SU-DHL-6 (cell line): Measurements from ENCODE around the gene STOML1.

Experiments
- H2AFZ ChIP-seq: fragments of 200-600 bp; sonication (generic); 2 replicates; pipeline ENCODE4 v1.6.1; 2014; ENCODE audit warnings: low read depth, mild to moderate bottlenecking, moderate library complexity, mixed read lengths, antibody characterized with exemption, low read length; ENCODE audit not compliant: severe bottlenecking
- H3F3A ChIP-seq: fragments of 200-600 bp; shearing (Covaris generic); 2 replicates; pipeline ENCODE4 v1.6.0; 2016; ENCODE audit warnings: antibody characterized with exemption, mild to moderate bottlenecking; ENCODE audit not compliant: insufficient read depth
- H3K27ac ChIP-seq: fragments of 200-600 bp; sonication (generic); 2 replicates; pipeline ENCODE4 v1.5.1; 2016; ENCODE audit warnings: low read depth, mild to moderate bottlenecking, low read length, moderate library complexity, mixed read lengths
- H3K27me3 ChIP-seq: fragments of 200-600 bp; sonication (generic), shearing (Covaris generic); 2 replicates; pipeline ENCODE4 v1.6.0; 2014; ENCODE audit warnings: mild to moderate bottlenecking, low read length
- H3K36me3 ChIP-seq: fragments of 200-600 bp; sonication (generic); 2 replicates; pipeline ENCODE4 v1.6.1; 2014; ENCODE audit warnings: mild to moderate bottlenecking, low read length, mixed read lengths
- H3K4me2 ChIP-seq: fragments of 300-600, 200-600 bp; shearing (Covaris generic), sonication (generic); 2 replicates; pipeline ENCODE4 v1.6.0; 2014; ENCODE audit warnings: low read length, low read depth, mild to moderate bottlenecking; ENCODE audit not compliant: poor library complexity, severe bottlenecking
- H3K4me3 ChIP-seq: fragments of 200-600 bp; sonication (generic); 2 replicates; pipeline ENCODE4 v1.5.1; 2014; ENCODE audit warnings: antibody characterized with exemption, low read length, mild to moderate bottlenecking, mixed read lengths; ENCODE audit not compliant: insufficient read depth, poor library complexity, severe bottlenecking
- H3K79me2 ChIP-seq: fragments of 200-600 bp; sonication (generic); 2 replicates; pipeline ENCODE4 v1.6.1; 2014; ENCODE audit warnings: mild to moderate bottlenecking, low read length, moderate library complexity; ENCODE audit not compliant: insufficient read depth
- H3K9ac ChIP-seq: fragments of 200-600 bp; sonication (generic); 2 replicates; pipeline ENCODE4 v1.7.0; 2014; ENCODE audit warnings: mild to moderate bottlenecking, low read length
- H3K9me2 ChIP-seq: fragments of 200-600 bp; sonication (generic); replicated peaks from 2 replicates; pipeline ENCODE4 v1.6.1; 2014; ENCODE audit warnings: low read length; ENCODE audit not compliant: insufficient read depth
- H3K9me3 ChIP-seq: fragments of 200-600 bp; sonication (generic); 2 replicates; pipeline ENCODE4 v1.6.1; 2014; ENCODE audit warnings: low read length, mixed read lengths; ENCODE audit not compliant: insufficient read depth
- H4K20me1 ChIP-seq: fragments of 200-600 bp; sonication (generic); 2 replicates; pipeline ENCODE4 v1.6.1; 2014; ENCODE audit warnings: low read depth, mild to moderate bottlenecking, antibody characterized with exemption, low read length, moderate library complexity, mixed read lengths
- EZH2phosphoT487 ChIP-seq: fragments of 200-600 bp; sonication (generic), shearing (Covaris generic); conservative IDR thresholded peaks from 2 replicates; pipeline ENCODE4 v1.6.1; 2018; ENCODE audit warnings: mild to moderate bottlenecking, antibody characterized with exemption, low read length, moderate library complexity, mixed read lengths
- TF ChIP-seq, protein P1 (sequence below): fragments of 200-600 bp; sonication (generic); IDR thresholded peaks from one replicate; pipeline ENCODE4 v1.5.1; 2017; ENCODE audit warnings: antibody characterized with exemption, mild to moderate bottlenecking, low read length, moderate library complexity; ENCODE audit not compliant: insufficient read depth, poor library complexity, severe bottlenecking

The STOML1 gene

GRCh38 chr15:74036271-74037170 is 44.4 kb upstream of the STOML1 start:
- TF ChIP-seq, protein P1, sequence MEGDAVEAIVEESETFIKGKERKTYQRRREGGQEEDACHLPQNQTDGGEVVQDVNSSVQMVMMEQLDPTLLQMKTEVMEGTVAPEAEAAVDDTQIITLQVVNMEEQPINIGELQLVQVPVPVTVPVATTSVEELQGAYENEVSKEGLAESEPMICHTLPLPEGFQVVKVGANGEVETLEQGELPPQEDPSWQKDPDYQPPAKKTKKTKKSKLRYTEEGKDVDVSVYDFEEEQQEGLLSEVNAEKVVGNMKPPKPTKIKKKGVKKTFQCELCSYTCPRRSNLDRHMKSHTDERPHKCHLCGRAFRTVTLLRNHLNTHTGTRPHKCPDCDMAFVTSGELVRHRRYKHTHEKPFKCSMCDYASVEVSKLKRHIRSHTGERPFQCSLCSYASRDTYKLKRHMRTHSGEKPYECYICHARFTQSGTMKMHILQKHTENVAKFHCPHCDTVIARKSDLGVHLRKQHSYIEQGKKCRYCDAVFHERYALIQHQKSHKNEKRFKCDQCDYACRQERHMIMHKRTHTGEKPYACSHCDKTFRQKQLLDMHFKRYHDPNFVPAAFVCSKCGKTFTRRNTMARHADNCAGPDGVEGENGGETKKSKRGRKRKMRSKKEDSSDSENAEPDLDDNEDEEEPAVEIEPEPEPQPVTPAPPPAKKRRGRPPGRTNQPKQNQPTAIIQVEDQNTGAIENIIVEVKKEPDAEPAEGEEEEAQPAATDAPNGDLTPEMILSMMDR: no peak
- Histone ChIP-seq H4K20me1 (no peaks in the 10 kb centered on the region), H3K9me2 (no peaks in the 10 kb centered on the region), H3F3A (no peaks in the 10 kb centered on the region), H3K4me2 (no peak overlapping the region), H3K36me3 (no peaks in the 10 kb centered on the region), H3K9ac (no peak overlapping the region), H3K27ac (no peak overlapping the region), H3K4me3 (no peak overlapping the region), H3K9me3 (no peaks in the 10 kb centered on the region), H2AFZ (no peak overlapping the region), H3K79me2 (no peaks in the 10 kb centered on the region), H3K27me3 (no peaks in the 10 kb centered on the region)

DNA sequence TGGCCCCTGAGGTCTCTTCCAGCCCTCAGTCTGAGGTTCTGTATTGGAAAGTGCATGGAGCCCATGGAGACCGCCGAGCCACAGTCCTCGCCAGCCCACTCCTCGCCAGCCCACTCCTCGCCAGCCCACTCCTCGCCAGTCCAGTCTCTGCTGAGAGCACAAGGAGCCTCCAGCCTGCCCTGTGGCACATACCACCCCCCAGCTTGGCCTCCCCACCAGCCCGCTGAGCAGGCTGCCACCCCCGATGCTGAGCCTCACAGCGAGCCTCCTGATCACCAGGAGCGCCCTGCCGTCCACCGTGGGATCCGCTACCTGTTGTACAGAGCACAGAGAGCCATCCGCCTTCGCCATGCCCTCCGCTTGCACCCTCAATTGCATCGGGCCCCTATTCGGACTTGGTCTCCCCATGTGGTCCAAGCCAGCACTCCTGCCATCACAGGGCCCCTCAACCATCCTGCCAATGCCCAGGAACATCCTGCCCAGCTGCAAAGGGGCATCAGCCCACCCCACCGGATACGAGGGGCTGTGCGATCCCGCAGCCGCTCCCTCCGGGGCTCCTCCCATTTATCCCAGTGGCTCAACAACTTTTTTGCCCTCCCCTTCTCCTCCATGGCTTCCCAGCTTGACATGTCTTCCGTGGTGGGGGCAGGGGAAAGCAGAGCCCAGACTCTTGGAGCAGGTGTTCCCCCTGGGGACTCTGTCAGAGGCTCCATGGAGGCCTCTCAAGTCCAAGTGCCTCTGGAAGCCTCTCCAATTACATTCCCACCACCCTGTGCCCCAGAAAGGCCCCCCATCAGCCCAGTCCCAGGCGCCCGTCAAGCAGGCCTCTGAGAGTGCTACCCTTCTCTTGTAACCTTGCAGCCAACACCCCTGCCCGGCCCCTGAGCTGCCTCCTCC is 43.3 kb upstream of the STOML1 start:
- H3K27me3 ChIP-seq: no peaks in the 10 kb centered on the region
- H3K27ac ChIP-seq: no peak overlapping the region
- H4K20me1 ChIP-seq: no peaks in the 10 kb centered on the region
- no peak overlapping the region for H2AFZ ChIP-seq
- H3F3A ChIP-seq: no peaks in the 10 kb centered on the region
- no peaks in the 10 kb centered on the region for H3K36me3 ChIP-seq
- H3K9me2 ChIP-seq: no peaks in the 10 kb centered on the region
- H3K9ac ChIP-seq: no peak overlapping the region
- no peak for TF ChIP-seq EZH2phosphoT487
- TF ChIP-seq, protein P1: no peak
- no peak overlapping the region for H3K4me3 ChIP-seq
- no peak overlapping the region for H3K4me2 ChIP-seq
- no peaks in the 10 kb centered on the region for H3K9me3 ChIP-seq
- H3K79me2 ChIP-seq: no peaks in the 10 kb centered on the region

- H3K9me2 ChIP-seq: no peaks in the 10 kb centered on the region
- H3K9ac ChIP-seq: no peak overlapping the region
- no peak overlapping the region for H3K4me3 ChIP-seq
- H4K20me1 ChIP-seq: no peaks in the 10 kb centered on the region
- H3K9me3 ChIP-seq: no peaks in the 10 kb centered on the region
- no peaks in the 10 kb centered on the region for H3F3A ChIP-seq
- no peak for TF ChIP-seq EZH2phosphoT487
- TF ChIP-seq, protein P1: no peak
- no peak overlapping the region for H2AFZ ChIP-seq
- H3K27me3 ChIP-seq: no peaks in the 10 kb centered on the region
- no peak overlapping the region for H3K4me2 ChIP-seq
- no peaks in the 10 kb centered on the region for H3K79me2 ChIP-seq
- H3K36me3 ChIP-seq: no peaks in the 10 kb centered on the region
- no peak overlapping the region for H3K27ac ChIP-seq
Measured at GRCh38 chr15:74034206-74034755, 42.2 kb upstream of the STOML1 start.
